ENCODE data around the gene PHF13.

The PHF13 gene

DNA sequence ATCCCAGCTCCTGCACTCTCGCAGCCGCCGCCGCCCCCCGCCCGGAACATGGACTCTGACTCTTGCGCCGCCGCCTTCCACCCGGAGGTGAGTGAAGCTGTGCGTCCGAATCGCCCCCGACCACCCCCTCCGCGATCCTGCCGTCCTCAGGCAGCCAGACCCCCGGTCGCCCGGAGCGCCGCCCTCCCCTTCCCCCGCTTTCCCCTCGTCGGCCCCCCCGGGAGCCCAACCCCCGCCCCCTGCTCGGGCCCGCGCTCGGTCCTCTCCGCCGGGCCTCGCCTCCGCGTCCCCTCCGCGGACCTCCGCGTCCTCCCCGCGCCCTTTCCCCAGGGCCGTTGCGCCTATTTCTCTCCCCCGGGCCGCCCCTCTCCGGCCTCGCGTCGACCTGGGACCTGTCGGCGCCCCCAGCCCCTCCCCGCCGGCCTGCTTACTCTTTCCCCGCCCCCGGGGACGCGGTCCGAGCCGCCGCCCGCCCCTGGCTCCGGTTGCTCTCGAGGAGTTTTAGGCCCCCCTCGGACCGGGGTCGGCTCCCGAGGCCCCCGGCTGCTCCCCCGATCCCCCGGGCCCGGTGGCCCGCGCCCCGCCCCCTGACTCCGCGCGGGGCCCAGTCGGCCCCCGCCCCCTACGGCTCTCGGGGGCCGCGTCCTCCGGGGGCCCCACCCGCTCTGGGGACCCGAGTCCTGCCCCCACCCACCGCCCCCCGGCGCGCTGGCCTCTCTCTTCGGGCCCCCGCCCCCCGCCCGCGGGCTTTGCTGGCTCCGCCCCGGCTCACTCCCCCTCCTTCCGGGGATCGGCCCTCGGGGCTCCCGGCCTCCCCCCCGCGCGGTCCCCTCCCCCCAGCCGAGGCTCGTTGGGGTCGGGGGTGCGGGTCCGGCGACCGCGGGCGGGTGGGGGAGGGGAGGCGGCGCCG, 743 bp downstream of the PHF13 start:
- TF ChIP-seq, protein P1, sequence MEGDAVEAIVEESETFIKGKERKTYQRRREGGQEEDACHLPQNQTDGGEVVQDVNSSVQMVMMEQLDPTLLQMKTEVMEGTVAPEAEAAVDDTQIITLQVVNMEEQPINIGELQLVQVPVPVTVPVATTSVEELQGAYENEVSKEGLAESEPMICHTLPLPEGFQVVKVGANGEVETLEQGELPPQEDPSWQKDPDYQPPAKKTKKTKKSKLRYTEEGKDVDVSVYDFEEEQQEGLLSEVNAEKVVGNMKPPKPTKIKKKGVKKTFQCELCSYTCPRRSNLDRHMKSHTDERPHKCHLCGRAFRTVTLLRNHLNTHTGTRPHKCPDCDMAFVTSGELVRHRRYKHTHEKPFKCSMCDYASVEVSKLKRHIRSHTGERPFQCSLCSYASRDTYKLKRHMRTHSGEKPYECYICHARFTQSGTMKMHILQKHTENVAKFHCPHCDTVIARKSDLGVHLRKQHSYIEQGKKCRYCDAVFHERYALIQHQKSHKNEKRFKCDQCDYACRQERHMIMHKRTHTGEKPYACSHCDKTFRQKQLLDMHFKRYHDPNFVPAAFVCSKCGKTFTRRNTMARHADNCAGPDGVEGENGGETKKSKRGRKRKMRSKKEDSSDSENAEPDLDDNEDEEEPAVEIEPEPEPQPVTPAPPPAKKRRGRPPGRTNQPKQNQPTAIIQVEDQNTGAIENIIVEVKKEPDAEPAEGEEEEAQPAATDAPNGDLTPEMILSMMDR (IDR thresholded peaks at IDR 0.05), result no peak

DNA sequence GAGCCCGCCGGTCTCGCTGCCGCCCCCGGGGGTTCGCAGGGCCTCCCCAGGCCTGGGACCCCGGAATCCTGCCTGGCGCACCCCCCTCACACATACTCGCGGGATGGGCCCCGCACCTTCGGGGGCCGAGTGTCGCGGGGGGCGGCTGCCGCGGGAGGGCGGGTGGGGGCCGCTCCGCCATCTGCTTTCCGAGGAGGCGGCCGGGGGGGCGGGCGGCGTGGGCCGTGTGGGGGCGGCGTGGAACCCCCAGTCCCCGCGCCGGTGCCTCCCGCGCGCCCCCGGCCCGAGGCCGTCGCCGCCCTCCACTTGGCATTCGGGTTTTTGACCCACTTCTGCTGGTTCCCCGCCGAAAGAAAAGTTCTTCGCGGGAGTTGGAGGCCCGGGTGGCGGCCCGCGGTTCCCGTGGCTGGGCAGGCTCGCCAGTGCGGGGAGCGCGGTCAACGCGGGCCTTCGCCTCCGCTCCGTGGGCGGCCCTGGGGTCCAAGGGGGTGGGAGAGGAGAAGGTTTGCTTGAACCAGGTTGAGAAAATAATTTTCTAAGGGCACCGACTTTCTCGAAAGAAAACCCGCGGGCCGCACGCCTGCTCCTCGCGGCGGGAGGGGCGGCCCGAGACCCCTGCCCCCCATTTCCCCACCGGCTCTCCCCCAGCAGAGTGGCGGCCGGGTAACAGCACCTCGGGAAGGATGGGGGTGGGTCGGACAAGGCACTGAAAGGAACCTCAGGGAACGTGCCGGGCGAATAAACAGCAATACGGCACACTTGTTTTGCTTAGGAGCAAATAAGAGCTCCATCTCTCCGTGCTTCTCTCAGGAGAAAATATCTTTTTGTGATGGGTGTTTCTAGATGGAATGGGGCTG, 1.6 kb downstream of the PHF13 start:
- TF ChIP-seq, protein P1 (IDR thresholded peaks at IDR 0.05), result no peak

DNA sequence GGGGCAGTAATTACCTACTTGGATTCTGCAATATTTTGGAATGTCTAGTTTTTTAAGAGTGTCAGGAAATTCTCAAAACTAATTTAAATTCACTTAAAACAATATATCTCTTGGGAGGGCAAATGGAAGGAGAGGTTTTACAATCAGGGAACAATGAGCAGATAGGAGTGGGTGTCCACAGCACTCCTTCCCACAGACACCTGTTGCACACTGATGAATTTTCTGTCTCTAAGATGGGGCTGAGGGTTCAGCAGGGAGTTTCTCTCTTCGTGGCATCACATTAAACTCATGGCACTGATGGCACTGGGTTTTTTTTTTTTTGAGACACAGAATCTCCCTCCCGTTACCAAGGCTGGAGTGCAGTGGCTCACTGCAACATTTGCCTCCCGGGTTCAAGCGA, 5.5 kb downstream of the PHF13 start:
- TF ChIP-seq, protein P1 (IDR thresholded peaks at IDR 0.05), result no peak

- TF ChIP-seq, protein P1 (IDR thresholded peaks at IDR 0.05), result no peak
Measured at GRCh38 chr1:6621429-6622391, 8.2 kb downstream of the PHF13 start.

DNA sequence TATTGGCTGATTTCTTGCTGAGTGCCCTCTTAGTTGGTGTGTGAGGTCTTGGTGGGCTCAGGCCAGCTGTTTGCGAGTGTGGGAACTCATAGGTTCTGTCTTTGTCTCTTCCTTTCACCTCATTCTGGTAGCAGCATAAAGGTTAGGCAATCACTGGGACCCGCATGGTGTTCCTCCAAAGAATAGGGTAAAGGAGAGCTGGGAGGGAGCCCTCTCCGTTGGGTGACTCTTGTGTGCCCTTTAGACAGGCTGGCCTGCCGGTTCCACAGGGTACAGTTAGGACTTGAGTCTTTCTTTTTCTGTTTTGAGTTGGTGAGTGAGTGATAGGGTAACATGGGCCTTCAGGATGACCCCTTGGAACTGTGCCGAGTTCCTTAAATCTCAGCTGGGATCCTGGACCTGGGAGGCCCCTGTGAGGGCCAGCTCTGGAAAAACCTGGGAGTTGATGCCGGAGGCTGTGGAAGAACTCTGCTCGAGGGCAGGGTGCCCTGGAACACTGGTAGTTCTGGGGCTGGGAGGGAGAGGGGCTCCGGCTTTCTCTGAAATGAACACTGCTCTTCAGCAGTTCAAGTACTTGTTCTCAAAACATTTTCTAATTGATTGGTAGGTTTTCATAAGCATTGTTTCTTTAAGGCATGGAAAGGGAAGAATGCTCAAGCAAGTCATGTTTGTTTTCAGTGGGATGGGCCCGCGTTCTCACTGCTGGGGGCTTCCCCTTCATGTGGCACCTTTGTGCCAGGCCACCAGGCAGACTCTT, 9.0 kb downstream of the PHF13 start:
- TF ChIP-seq, protein P1 (IDR thresholded peaks at IDR 0.05), result no peak

DNA sequence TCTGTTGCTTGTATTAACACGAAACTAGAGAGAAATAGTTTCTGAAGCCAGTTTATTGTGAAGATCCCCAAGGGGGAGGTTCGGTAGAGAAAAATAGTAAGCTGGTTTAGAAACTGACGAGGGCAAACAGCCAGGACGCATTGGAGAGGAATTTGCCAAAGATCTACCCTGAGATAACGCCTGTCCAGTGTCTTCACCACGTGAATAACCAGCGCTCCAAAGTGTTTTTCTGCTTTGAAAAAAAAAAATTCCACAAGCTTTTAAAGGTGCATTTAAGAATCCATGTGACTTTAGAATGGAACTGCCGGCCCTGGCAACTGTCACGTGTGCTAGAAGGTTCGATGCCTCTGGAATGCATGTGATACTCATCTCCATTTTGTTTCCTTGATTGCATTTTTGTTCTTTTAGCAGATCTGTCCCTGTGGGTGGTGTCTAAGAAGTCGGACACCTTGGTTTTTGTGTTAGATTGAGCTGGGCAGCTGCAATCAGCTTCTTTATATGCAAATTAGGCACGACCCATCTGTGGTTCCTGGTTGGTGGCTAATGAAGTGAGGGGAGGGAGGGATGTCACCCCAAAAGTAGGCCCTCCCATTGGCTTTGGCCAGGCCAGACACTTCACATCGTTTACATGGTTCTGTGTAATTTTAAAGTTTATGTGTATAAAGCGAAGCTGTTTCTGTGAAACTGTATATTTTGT, 9.9 kb downstream of the PHF13 start:
- TF ChIP-seq, protein P1 (IDR thresholded peaks at IDR 0.05), result no peak

All from LNCAP (cell line).